ENCODE results near the gene DPF3.

The DPF3 gene

DNA sequence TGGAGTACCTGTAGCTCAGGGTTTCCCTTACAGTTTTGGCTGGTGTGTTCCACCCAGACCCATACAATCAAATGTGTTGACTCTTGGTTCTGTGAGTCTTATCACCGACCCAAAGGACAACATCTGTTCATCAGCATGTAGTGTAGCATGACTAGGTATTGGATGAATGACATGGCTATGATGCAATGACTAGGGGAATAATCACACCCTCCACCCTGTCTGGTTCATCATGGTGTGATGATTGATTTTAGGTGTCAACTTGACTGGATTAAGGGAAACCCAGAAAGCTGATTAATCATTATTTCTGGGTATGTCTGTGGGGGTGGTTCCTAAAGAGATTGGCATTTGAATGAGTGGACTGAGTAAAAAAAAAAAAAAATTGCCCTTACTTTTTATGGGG lies 311.3 kb downstream of the DPF3 start:
- no peak for DNase-seq

DNA sequence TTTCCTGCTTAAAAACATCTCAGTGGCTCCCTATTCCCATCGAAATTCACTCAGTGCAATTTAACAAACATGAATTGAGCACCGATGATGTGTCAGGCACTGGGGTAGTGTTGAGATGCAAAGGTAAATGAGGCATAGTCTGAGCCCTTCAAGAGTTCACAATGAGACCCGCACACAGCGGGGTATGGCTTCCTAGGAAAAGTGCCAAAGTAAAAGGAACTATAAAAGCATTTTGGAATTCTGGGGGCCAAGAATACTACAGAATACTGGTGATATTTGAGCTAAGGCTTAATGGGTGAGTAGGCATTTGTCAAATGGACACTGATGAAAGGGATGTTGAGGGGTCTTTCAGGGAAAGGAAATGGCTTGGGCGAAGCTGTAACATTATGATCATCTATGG lies 315.4 kb downstream of the DPF3 start:
- no peak for DNase-seq

DNA sequence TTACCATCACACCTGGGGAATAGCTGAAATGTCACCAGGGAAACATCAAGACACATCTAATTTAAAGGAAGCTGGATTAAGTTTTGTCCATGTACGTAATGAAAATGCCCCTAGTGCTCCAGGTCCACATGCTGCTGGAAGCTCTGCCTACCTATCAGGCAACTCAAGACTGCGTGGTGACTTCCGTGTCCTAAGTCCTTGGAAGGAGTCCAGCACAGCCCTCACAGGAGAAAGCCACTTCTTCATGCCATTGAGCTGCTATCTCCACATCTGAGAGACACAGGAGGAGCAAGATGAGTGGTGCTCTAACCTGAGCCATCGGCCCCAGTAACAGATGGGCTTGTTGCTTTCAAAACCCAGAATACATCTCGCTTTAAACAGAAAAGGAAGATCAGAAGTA lies 316.4 kb downstream of the DPF3 start:
- no peak for DNase-seq

- no peak for DNase-seq
Observed at GRCh38 chr14:72576258-72576657, 317.6 kb downstream of the DPF3 start.

DNA sequence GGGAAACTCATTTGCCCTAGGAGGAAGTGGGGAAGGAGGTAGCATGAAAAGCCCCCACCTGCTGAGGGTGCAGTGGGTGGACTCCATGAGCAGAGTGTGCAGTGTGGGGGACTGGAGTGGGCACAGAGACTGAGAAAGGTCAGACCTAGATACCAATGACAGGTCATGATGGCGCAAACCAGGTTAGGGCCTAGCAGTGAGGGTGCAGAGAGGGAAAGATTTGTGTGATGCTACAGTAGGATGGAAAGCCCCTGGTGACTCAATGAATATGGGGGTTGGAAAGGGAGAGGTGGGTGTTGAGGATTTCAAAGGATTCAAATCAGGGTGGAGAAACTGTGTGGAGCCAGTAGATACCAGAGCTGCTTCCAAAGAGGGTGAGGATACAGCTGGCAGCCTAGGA lies 319.2 kb downstream of the DPF3 start:
- no peak for DNase-seq

GRCh38 chr14:72573725-72574417 lies 320.0 kb downstream of the DPF3 start:
- no peak for DNase-seq

All from NCI-H1436 treated with DMSO at 0.1 percent for 48 hours (cell line).